Neural cell (in vitro differentiated cells): ENCODE data around the gene ZNF148.
"Not testable (repeated sequence)": the region's sequence is repeated elsewhere in the genome, so short reads cannot be mapped to it uniquely, and the experiment has no call there.

Source experiments
- EZH2 ChIP-seq: fragments of 200-600, 300-800 bp; shearing (Covaris generic), sonication (generic); IDR thresholded peaks from 2 replicates; pipeline ENCODE4 v1.6.1; 2014; ENCODE audit warnings: antibody characterized with exemption, low read length, borderline replicate concordance, mild to moderate bottlenecking; ENCODE audit not compliant: insufficient read depth, poor library complexity, severe bottlenecking
- POLR2AphosphoS5 ChIP-seq: IDR thresholded peaks from 2 replicates; pipeline ENCODE4 v1.6.1; 2012
- RAD21 ChIP-seq: fragments of 450-650 bp; conservative IDR thresholded peaks from 2 replicates; pipeline ENCODE4 v1.6.1; 2014; ENCODE audit warnings: antibody characterized with exemption, mild to moderate bottlenecking, moderate library complexity
- TAF1 ChIP-seq: IDR thresholded peaks from 2 replicates; pipeline ENCODE4 v1.6.1; 2012; ENCODE audit warnings: low read depth
- TF ChIP-seq, protein P1 (sequence below): fragments of 450-650 bp; IDR thresholded peaks from 2 replicates; pipeline ENCODE4 v1.5.1; 2014; ENCODE audit warnings: antibody characterized with exemption, mild to moderate bottlenecking, moderate library complexity; ENCODE audit not compliant: poor library complexity, severe bottlenecking

DNA sequence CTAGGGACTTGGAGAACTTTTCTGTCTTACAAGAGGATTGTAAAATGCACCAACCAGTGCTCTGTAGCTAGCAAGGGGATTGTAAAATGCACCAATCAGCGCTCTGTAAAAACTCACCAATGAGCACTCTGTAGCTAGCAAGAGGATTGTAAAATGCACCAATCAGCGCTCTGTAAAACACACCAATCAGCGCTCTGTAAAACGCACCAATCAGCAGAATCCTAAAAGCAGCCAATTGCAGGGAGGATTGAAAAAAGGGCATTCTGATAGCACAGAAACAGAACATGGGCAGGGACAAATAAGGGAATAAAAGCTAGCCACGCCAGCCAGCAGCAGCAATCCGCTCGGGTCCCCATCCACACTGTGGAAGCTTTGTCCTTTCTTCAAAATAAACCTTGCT lies 31.8 kb downstream of the ZNF148 start:
- not testable (repeated sequence) for TF ChIP-seq TAF1, POLR2AphosphoS5, RAD21, EZH2
- TF ChIP-seq, protein P1, sequence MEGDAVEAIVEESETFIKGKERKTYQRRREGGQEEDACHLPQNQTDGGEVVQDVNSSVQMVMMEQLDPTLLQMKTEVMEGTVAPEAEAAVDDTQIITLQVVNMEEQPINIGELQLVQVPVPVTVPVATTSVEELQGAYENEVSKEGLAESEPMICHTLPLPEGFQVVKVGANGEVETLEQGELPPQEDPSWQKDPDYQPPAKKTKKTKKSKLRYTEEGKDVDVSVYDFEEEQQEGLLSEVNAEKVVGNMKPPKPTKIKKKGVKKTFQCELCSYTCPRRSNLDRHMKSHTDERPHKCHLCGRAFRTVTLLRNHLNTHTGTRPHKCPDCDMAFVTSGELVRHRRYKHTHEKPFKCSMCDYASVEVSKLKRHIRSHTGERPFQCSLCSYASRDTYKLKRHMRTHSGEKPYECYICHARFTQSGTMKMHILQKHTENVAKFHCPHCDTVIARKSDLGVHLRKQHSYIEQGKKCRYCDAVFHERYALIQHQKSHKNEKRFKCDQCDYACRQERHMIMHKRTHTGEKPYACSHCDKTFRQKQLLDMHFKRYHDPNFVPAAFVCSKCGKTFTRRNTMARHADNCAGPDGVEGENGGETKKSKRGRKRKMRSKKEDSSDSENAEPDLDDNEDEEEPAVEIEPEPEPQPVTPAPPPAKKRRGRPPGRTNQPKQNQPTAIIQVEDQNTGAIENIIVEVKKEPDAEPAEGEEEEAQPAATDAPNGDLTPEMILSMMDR = not testable (repeated sequence)
